ENCODE results near the gene ZNF438. TPM values are rescaled to one million over a fixed set of nuclear protein-coding genes. Genes with fewer than 3 reads are reported as not detected.
A peak's percentile ranks its signal among the peaks of the same experiment; 100 is the strongest.
"Not testable (repeated sequence)": the region's sequence is repeated elsewhere in the genome, so short reads cannot be mapped to it uniquely, and the experiment has no call there.

ZNF438 gene
- total RNA-seq, 4 donors from 2014 or later = 7.7 to 11.2 (median 8.7) TPM

- TF ChIP-seq POLR2A (IDR thresholded peaks at IDR 0.05) = no peak
- TF ChIP-seq, protein P1, sequence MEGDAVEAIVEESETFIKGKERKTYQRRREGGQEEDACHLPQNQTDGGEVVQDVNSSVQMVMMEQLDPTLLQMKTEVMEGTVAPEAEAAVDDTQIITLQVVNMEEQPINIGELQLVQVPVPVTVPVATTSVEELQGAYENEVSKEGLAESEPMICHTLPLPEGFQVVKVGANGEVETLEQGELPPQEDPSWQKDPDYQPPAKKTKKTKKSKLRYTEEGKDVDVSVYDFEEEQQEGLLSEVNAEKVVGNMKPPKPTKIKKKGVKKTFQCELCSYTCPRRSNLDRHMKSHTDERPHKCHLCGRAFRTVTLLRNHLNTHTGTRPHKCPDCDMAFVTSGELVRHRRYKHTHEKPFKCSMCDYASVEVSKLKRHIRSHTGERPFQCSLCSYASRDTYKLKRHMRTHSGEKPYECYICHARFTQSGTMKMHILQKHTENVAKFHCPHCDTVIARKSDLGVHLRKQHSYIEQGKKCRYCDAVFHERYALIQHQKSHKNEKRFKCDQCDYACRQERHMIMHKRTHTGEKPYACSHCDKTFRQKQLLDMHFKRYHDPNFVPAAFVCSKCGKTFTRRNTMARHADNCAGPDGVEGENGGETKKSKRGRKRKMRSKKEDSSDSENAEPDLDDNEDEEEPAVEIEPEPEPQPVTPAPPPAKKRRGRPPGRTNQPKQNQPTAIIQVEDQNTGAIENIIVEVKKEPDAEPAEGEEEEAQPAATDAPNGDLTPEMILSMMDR (IDR thresholded peaks at IDR 0.05) = no peak
- no peak overlapping the region for H3K4me3 ChIP-seq (ENCODE audit: low read depth, poor library complexity, severe bottlenecking)
- intact Hi-C loops (cut with DNase I; ENCODE audit: low total_unique reads) = no loop called here
- 85 to 86% methylated on average over 37 of the region's 37 CpGs for WGBS, 2 donors
- peak in 1 of 2 donors; percentile 84 for DNase-seq (ENCODE audit: low spot score in 2 of 2)
Observed at GRCh38 chr10:30902621-30903396, 128.9 kb downstream of the ZNF438 start.

DNA sequence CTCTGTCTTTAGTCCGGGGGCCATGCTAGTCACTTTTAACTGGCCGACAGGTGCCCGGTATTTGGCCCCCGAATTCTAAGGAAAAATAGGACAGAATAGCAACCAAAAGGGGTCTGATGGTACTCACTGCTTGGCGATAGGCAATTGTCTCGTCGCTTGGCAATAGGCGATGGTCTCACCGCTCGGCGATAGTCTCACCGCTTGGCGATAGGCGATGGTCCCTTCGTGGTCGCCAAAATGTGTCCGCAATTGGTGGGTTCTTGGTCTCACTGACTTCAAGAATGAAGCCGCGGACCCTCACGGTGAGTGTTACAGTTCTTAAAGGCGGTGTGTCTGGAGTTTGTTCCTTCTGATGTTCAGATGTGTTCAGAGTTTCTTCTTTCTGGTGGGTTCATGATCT, 130.2 kb downstream of the ZNF438 start:
- DNase-seq (ENCODE audit: low spot score in 2 of 2); H3K4me3 ChIP-seq (ENCODE audit: low read depth, poor library complexity, severe bottlenecking); intact Hi-C loops (cut with DNase I; ENCODE audit: low total_unique reads): not testable (repeated sequence)
- WGBS, 2 donors = 96 to 97% methylated on average over 21 of the region's 21 CpGs

DNA sequence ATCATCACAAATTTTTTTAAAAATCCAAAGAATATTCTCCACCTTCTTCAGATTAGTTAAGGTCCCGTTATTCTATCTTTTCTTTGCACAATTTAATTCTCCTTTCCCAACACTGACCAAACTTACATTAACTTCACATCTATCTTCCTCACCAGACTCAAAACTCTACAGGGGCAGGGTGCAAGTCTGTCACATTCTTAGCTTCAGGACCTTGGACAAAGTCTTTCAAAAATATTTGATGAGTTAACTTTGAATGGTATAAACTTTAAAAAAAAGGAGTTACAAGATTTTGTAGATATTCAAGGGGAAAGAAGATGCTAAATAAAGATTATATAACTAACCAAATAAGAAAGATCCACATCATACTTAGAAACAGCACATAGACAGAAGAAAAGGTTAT, 132.7 kb downstream of the ZNF438 start:
- DNase-seq (ENCODE audit: low spot score in 2 of 2) = no peak
- TF ChIP-seq, protein P1 (IDR thresholded peaks at IDR 0.05) = no peak
- no peak for TF ChIP-seq POLR2A (IDR thresholded peaks at IDR 0.05)
- no peak overlapping the region for H3K4me3 ChIP-seq (ENCODE audit: low read depth, poor library complexity, severe bottlenecking)
- intact Hi-C loops (cut with DNase I; ENCODE audit: low total_unique reads) = no loop called here
- WGBS, 2 donors = 95 to 100% methylated on average over 1 of the region's 1 CpG

GRCh38 chr10:30897547-30897946, 134.1 kb downstream of the ZNF438 start:
- intact Hi-C loops (cut with DNase I; ENCODE audit: low total_unique reads) = no loop called here
- no peak for TF ChIP-seq POLR2A (IDR thresholded peaks at IDR 0.05)
- TF ChIP-seq, protein P1 (IDR thresholded peaks at IDR 0.05) = no peak
- WGBS, 2 donors = 96 to 100% methylated on average over 1 of the region's 1 CpG
- H3K4me3 ChIP-seq (ENCODE audit: low read depth, poor library complexity, severe bottlenecking) = no peak overlapping the region
- DNase-seq (ENCODE audit: low spot score in 2 of 2) = no peak

- TF ChIP-seq, protein P1 (IDR thresholded peaks at IDR 0.05) = no peak
- TF ChIP-seq POLR2A (IDR thresholded peaks at IDR 0.05) = no peak
- intact Hi-C loops (cut with DNase I; ENCODE audit: low total_unique reads) = no loop called here
- no peak for DNase-seq (ENCODE audit: low spot score in 2 of 2)
- H3K4me3 ChIP-seq (ENCODE audit: low read depth, poor library complexity, severe bottlenecking) = no peak overlapping the region
Observed at GRCh38 chr10:30897048-30897447, 134.6 kb downstream of the ZNF438 start.

GRCh38 chr10:30894221-30894620, 137.4 kb downstream of the ZNF438 start:
- 64 to 68% methylated on average over 5 of the region's 5 CpGs for WGBS, 2 donors
- intact Hi-C loops (cut with DNase I; ENCODE audit: low total_unique reads) = no loop called here

More at GRCh38 chr10:30894221-30894620, 137.4 kb downstream of the ZNF438 start:
- DNase-seq (ENCODE audit: low spot score in 2 of 2) = no peak
- TF ChIP-seq POLR2A (IDR thresholded peaks at IDR 0.05) = no peak
- TF ChIP-seq, protein P1 (IDR thresholded peaks at IDR 0.05) = no peak
- H3K4me3 ChIP-seq (ENCODE audit: low read depth, poor library complexity, severe bottlenecking) = no peak overlapping the region

Data from lower leg skin (tissue), 4 donors.